Neural progenitor cell (in vitro differentiated cells): Measurements from ENCODE around the gene TUBGCP3. TPM values are rescaled to one million over a fixed set of nuclear protein-coding genes. Genes with fewer than 3 reads are reported as not detected.

ENCODE experiments used
- DNase-seq: peaks from one replicate; pipeline ENCODE4 v3.0.0-alpha.2; 2016; ENCODE audit warnings: low spot score
- H2AFZ ChIP-seq: fragments of 200-600 bp; sonication (generic); replicated peaks from 2 replicates; pipeline ENCODE4 v1.6.1; 2016; ENCODE audit warnings: antibody characterized with exemption
- H3F3A ChIP-seq: fragments of 200-600 bp; sonication (generic); 2 replicates; pipeline ENCODE4 v1.6.1; 2016; ENCODE audit warnings: antibody characterized with exemption, low read depth
- H3K27ac ChIP-seq: fragments of 200-600 bp; sonication (generic); 2 replicates; pipeline ENCODE4 v1.5.1; 2016; ENCODE audit warnings: mild to moderate bottlenecking
- H3K27me3 ChIP-seq: fragments of 200-600 bp; sonication (generic); 2 replicates; pipeline ENCODE4 v1.6.1; 2016; ENCODE audit warnings: mild to moderate bottlenecking, moderate library complexity
- H3K36me3 ChIP-seq: fragments of 200-600 bp; sonication (generic); 2 replicates; pipeline ENCODE4 v1.5.1; 2016
- H3K4me1 ChIP-seq: fragments of 200-600 bp; sonication (generic); 2 replicates; pipeline ENCODE4 v1.6.1; 2016; ENCODE audit warnings: mixed run types
- H3K4me2 ChIP-seq: fragments of 200-600 bp; sonication (generic); 2 replicates; pipeline ENCODE4 v1.6.1; 2016
- H3K4me3 ChIP-seq: fragments of 200-600 bp; sonication (generic); 2 replicates; pipeline ENCODE4 v1.5.1; 2016
- H3K79me2 ChIP-seq: fragments of 200-600 bp; sonication (generic); 2 replicates; pipeline ENCODE4 v1.6.1; 2016; ENCODE audit warnings: low read depth
- H3K9ac ChIP-seq: fragments of 200-600 bp; sonication (generic); 2 replicates; pipeline ENCODE4 v1.6.1; 2016
- H3K9me3 ChIP-seq: fragments of 200-600 bp; sonication (generic); 2 replicates; pipeline ENCODE4 v1.5.1; 2016; ENCODE audit warnings: low read depth
- H4K20me1 ChIP-seq: fragments of 200-600 bp; sonication (generic); 2 replicates; pipeline ENCODE4 v1.6.1; 2016; ENCODE audit warnings: low read depth
- H3K27ac Mint-ChIP-seq: 3 replicates; pipeline ENCODE4 v1.8.0; 2021; ENCODE audit warnings: mixed read lengths
- H3K27me3 Mint-ChIP-seq: 2 replicates; pipeline ENCODE4 v1.8.0; 2022; ENCODE audit warnings: low read depth, mild to moderate bottlenecking, inconsistent platforms, moderate library complexity, mixed read lengths; ENCODE audit not compliant: insufficient read depth
- H3K36me3 Mint-ChIP-seq: 3 replicates; pipeline ENCODE4 v1.8.0; 2021; ENCODE audit warnings: mixed read lengths
- H3K4me1 Mint-ChIP-seq: 3 replicates; pipeline ENCODE4 v1.8.0; 2021; ENCODE audit warnings: mixed read lengths
- H3K4me3 Mint-ChIP-seq: 3 replicates; pipeline ENCODE4 v1.8.0; 2021; ENCODE audit warnings: mild to moderate bottlenecking, moderate library complexity, mixed read lengths
- H3K9me3 Mint-ChIP-seq: 3 replicates; pipeline ENCODE4 v1.8.0; 2020; ENCODE audit warnings: mixed read lengths
- CTCF ChIP-seq: fragments of 200-600 bp; sonication (generic); IDR thresholded peaks from 2 replicates; pipeline ENCODE4 v1.5.1; 2017; ENCODE audit warnings: antibody characterized with exemption, mild to moderate bottlenecking
- EZH2 ChIP-seq: fragments of 200-600 bp; sonication (generic); IDR thresholded peaks from 2 replicates; pipeline ENCODE4 v1.6.1; 2017; ENCODE audit warnings: antibody characterized with exemption, mild to moderate bottlenecking, moderate library complexity
- EZH2phosphoT487 ChIP-seq: fragments of 200-600 bp; sonication (generic); IDR thresholded peaks from 2 replicates; pipeline ENCODE4 v1.6.1; 2017; ENCODE audit warnings: antibody characterized with exemption
- total RNA-seq: library from RNA; depleted of rRNA; stranded (reverse); fragments of >200 nt; gene quantifications from 2 replicates; pipeline ENCODE4 v1.2.3, GENCODE V29; 2015; ENCODE audit warnings: low replicate concordance

Gene TUBGCP3
- total RNA-seq, 1 donor from 2014 or later, result 33.6 TPM

- Histone ChIP-seq H3K9me3 (no peaks in the 10 kb centered on the region), H3K36me3 (no peaks in the 10 kb centered on the region), H3K4me1 (no peaks in the 10 kb centered on the region), H4K20me1 (no peaks in the 10 kb centered on the region), H3K4me2 (no peak overlapping the region), H3K9ac (no peak overlapping the region), H3K27me3 (no peaks in the 10 kb centered on the region), H3F3A (no peaks in the 10 kb centered on the region), H3K79me2 (no peaks in the 10 kb centered on the region), H3K27ac (no peak overlapping the region), H3K4me3 (no peak overlapping the region), H2AFZ (no peak overlapping the region)
- Mint-ChIP-seq H3K4me1 (no peaks in the 10 kb centered on the region), H3K4me3 (no peak overlapping the region), H3K9me3 (peaks cover 6% of the 10 kb centered on the region), H3K27me3 (no peaks in the 10 kb centered on the region), H3K36me3 (peaks cover 24% of the 10 kb centered on the region), H3K27ac (no peak overlapping the region)
- no peak for TF ChIP-seq EZH2phosphoT487
- TF ChIP-seq EZH2, result no peak
- no peak for TF ChIP-seq CTCF
- no peak for DNase-seq
Measured at GRCh38 chr13:112481458-112481857, 106.5 kb downstream of the TUBGCP3 start.

- Histone ChIP-seq H3K4me3 (no peak overlapping the region), H2AFZ (no peak overlapping the region)
Measured at GRCh38 chr13:112479389-112479788, 108.6 kb downstream of the TUBGCP3 start.

GRCh38 chr13:112477070-112477619 is 110.8 kb downstream of the TUBGCP3 start:
- H3K4me1 ChIP-seq, result no peaks in the 10 kb centered on the region
- no peaks in the 10 kb centered on the region for H3K79me2 ChIP-seq
- H4K20me1 ChIP-seq, result no peaks in the 10 kb centered on the region
- Mint-ChIP-seq H3K36me3 (peaks cover 3% of the 10 kb centered on the region), H3K4me1 (no peaks in the 10 kb centered on the region), H3K9me3 (peaks cover 6% of the 10 kb centered on the region), H3K27me3 (no peaks in the 10 kb centered on the region), H3K27ac (no peak overlapping the region), H3K4me3 (no peak overlapping the region)
- no peak for DNase-seq
- no peaks in the 10 kb centered on the region for H3K27me3 ChIP-seq
- no peak overlapping the region for H2AFZ ChIP-seq
- no peaks in the 10 kb centered on the region for H3K9me3 ChIP-seq
- TF ChIP-seq CTCF, result no peak
- no peak for TF ChIP-seq EZH2phosphoT487
- TF ChIP-seq EZH2, result no peak
- H3K4me3 ChIP-seq, result no peak overlapping the region
- H3K9ac ChIP-seq, result no peak overlapping the region
- H3K27ac ChIP-seq, result no peak overlapping the region
- no peaks in the 10 kb centered on the region for H3K36me3 ChIP-seq
- no peaks in the 10 kb centered on the region for H3F3A ChIP-seq
- no peak overlapping the region for H3K4me2 ChIP-seq

More at GRCh38 chr13:112479389-112479788, 108.6 kb downstream of the TUBGCP3 start:
- H3K9me3 Mint-ChIP-seq, result peaks cover 6% of the 10 kb centered on the region
- Histone ChIP-seq H4K20me1 (no peaks in the 10 kb centered on the region), H3K4me2 (no peak overlapping the region), H3K4me1 (no peaks in the 10 kb centered on the region), H3K79me2 (no peaks in the 10 kb centered on the region), H3F3A (no peaks in the 10 kb centered on the region), H3K9ac (no peak overlapping the region), H3K27ac (no peak overlapping the region), H3K27me3 (no peaks in the 10 kb centered on the region), H3K36me3 (no peaks in the 10 kb centered on the region), H3K9me3 (no peaks in the 10 kb centered on the region)
- H3K27me3 Mint-ChIP-seq, result no peaks in the 10 kb centered on the region
- no peak overlapping the region for H3K27ac Mint-ChIP-seq
- no peak overlapping the region for H3K4me3 Mint-ChIP-seq
- TF ChIP-seq CTCF (no peak), EZH2phosphoT487 (no peak), EZH2 (no peak)
- DNase-seq, result no peak
- no peaks in the 10 kb centered on the region for H3K4me1 Mint-ChIP-seq
- H3K36me3 Mint-ChIP-seq, result peaks cover 16% of the 10 kb centered on the region
